Activated naive CD8-positive, alpha-beta T cell treated with anti-CD3 and anti-CD28 coated beads, Interleukin-2, amount 50 U/mL, for 24 hours (primary cell): ENCODE data around the gene ACSM6.

Experiments used
- ATAC-seq: fragments of 150-1000 bp; cut with Tn5 transposase; one replicate; pipeline ENCODE4 v1.10.0; 2021
- DNase-seq: peaks from one replicate; pipeline ENCODE4 v3.0.0; 2021
- H3K27ac Mint-ChIP-seq: one replicate; pipeline ENCODE4 v1.8.0; 2021; ENCODE audit warnings: mild to moderate bottlenecking, mixed read lengths
- H3K27me3 Mint-ChIP-seq: one replicate; pipeline ENCODE4 v1.8.0; 2021; ENCODE audit warnings: mixed read lengths
- H3K36me3 Mint-ChIP-seq: one replicate; pipeline ENCODE4 v1.8.0; 2021; ENCODE audit warnings: low read depth, mixed read lengths
- H3K4me1 Mint-ChIP-seq: one replicate; pipeline ENCODE4 v1.8.0; 2021; ENCODE audit warnings: mixed read lengths
- H3K4me3 Mint-ChIP-seq: one replicate; pipeline ENCODE4 v1.8.0; 2021; ENCODE audit warnings: mild to moderate bottlenecking, moderate library complexity, mixed read lengths
- H3K9me3 Mint-ChIP-seq: one replicate; pipeline ENCODE4 v1.8.0; 2021; ENCODE audit warnings: mixed read lengths

Gene ACSM6

DNA sequence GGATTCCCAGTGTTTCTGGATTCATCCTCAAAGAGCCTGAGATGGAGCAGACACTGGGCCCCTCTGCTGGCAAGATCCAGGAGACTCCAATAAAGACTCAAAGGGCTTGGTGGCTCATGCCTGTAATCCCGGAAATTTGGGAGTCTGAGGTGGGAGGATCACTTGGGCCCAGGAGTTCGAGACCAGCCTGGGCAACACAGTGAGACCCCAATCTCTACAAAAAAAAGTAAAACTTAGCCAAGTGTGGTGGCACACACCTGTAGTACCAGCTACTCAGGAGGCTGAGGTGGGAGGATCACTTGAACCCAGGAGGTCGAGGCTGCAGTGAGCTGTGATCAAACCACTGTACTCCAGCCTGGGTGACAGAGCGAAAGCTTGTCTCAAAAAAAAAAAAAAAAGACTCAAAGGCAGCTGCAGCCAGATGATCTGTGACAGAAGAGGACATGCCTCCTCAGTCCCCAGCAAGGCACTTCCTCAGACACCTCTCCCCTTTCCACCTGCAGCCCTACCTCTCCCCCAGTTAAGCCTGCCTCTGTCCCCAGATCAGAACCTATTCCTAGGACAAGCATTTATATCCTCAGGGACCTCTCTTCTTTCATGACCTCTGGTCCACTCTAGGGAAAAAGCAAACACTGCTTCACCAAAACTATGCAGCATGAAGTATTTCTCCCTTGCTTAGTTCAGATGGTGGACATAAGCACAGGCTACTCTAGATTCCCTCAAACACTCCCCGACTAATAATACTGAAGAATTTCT lies 68.9 kb downstream of the ACSM6 start:
- Mint-ChIP-seq H3K4me1 (peaks cover 6% of the 10 kb centered on the region), H3K4me3 (no peak overlapping the region), H3K9me3 (peaks cover 1% of the 10 kb centered on the region), H3K27ac (no peak overlapping the region), H3K36me3 (no peaks in the 10 kb centered on the region), H3K27me3 (peaks cover under 1% of the 10 kb centered on the region)
- no peak for DNase-seq
- ATAC-seq = no peak

DNA sequence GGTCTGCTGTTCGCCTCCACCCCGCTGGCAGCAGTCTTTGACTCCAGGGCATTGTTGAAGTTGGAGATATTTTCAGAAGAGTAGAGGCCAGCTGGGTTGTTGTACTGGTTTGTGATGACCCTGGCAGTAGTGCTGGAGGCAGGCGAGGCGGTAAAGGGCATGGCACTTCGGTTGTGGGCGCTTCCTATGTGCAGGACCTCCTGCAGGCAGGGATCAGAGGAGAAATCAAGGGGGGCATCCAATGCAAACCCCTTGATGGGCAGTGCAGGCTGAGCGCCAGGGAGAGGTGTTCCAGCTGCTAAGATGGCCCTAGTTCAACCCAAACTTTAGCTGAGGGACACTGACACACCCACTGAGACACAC lies 69.8 kb downstream of the ACSM6 start:
- Mint-ChIP-seq H3K36me3 (no peaks in the 10 kb centered on the region), H3K27me3 (no peaks in the 10 kb centered on the region), H3K4me1 (peaks cover 6% of the 10 kb centered on the region), H3K9me3 (no peaks in the 10 kb centered on the region), H3K27ac (no peak overlapping the region), H3K4me3 (no peak overlapping the region)
- DNase-seq (no peak), ATAC-seq (no peak)

DNA sequence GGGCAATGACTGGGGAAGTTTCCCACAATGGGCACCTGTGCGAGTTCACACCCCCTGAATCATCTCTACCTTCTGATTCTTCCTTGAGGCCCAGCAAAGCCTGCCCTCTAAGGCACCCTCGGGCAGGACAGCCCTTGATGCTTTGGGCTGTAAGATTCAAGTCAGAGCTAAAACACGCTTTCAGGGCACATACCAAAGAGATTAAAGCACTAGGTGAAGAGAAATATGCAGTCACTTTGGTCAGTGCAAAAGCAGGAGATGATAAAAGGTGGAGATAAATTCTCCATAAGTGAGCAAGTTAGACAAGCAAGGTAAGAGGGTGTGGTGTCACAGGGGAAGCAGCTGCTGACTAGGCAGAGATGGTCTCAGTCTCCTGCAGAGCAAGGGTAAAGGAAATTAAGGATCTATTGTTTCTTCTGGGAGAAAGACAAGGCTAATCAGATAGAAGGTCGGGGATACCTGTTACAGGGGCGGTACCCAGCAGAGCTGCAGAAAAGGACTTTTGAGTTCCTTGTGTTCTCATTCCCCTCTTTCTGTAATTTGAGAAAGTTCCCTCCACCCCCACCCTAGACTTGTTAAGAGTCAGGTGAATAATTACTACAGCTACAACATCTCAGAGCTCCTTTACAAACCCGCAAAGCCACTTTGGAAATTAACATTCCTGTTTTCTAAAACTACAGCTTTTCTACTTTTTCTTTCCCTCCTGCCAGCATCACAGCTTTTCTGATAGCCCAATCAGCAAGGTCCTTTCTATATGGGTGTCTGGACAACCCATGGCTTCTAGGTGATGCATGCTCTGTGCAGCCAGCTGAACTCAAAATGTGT lies 70.4 kb downstream of the ACSM6 start:
- Mint-ChIP-seq H3K4me3 (no peak overlapping the region), H3K4me1 (peaks cover 6% of the 10 kb centered on the region), H3K27me3 (no peaks in the 10 kb centered on the region), H3K27ac (no peak overlapping the region), H3K36me3 (no peaks in the 10 kb centered on the region), H3K9me3 (no peaks in the 10 kb centered on the region)
- ATAC-seq = no peak
- no peak for DNase-seq

DNA sequence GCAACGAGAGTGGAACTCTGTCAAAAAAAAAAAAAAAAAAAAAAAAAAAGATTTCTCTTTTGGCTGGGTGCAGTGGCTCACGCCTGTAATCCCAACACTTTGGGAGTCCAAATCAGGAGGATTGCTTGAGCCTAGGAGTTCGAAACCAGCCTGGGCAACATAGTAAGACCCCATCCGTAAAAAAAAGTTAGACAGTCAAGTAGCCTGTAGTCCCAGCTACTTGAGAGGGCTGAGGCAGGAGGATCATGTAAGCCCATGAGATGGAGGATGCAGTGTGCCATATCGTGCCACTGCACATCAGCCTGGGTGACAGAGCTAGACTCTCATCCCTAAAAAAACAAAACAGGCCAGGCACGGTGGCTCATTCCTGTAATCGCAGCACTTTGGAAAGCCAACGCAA lies 71.5 kb downstream of the ACSM6 start:
- ATAC-seq = no peak
- Mint-ChIP-seq H3K27me3 (no peaks in the 10 kb centered on the region), H3K4me1 (peaks cover 6% of the 10 kb centered on the region)

DNA sequence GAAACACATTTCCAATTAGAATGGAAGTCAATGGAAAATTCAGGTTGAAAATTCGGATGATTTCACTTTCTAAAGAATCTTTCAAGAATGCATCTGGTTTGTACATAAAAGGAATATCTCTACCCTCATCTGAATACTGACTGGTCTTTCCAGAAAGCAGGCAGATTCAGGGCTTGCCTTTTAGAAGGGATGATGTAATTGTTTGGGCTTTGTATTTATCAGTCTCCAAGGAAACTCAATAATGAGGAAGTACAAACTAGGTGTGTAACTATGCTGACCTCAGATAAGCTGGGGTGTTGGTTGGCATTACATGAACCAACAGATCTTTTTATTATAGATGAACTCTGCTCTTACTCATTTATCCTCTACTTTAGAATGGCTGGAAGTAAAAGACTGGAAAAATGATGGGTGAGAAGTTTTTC lies 72.6 kb downstream of the ACSM6 start:
- H3K36me3 Mint-ChIP-seq = no peaks in the 10 kb centered on the region
- no peaks in the 10 kb centered on the region for H3K27me3 Mint-ChIP-seq
- H3K4me1 Mint-ChIP-seq = peaks cover 6% of the 10 kb centered on the region
- H3K27ac Mint-ChIP-seq = peak overlapping the region; percentile 27
- peak; percentile 65 for ATAC-seq
- no peaks in the 10 kb centered on the region for H3K9me3 Mint-ChIP-seq
- H3K4me3 Mint-ChIP-seq = no peak overlapping the region
- no peak for DNase-seq

More for the DNA sequence above, 71.5 kb downstream of the ACSM6 start:
- H3K9me3 Mint-ChIP-seq = no peaks in the 10 kb centered on the region
- no peaks in the 10 kb centered on the region for H3K36me3 Mint-ChIP-seq
- no peak overlapping the region for H3K4me3 Mint-ChIP-seq
- H3K27ac Mint-ChIP-seq = no peak overlapping the region
- no peak for DNase-seq

DNA sequence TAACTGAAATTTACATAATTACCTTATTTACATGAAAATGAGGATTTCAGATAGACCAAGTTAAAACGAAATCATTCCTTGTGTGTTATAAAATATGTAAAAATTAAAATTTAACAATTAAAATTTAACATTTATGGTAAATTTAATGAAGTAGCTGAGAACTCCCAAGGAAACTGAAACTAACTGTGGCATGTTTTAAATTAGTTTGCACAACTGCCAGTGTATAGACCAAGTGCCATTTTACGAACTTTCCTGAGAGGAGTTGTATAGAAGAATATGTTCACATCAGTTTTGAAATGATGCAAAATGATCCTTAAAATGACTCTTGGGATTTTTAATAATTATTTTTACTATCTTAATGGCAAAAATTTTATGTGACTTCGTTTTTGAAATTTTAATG lies 73.2 kb downstream of the ACSM6 start:
- Mint-ChIP-seq H3K27ac (no peak overlapping the region), H3K4me3 (no peak overlapping the region), H3K9me3 (no peaks in the 10 kb centered on the region), H3K36me3 (no peaks in the 10 kb centered on the region), H3K4me1 (peaks cover 6% of the 10 kb centered on the region), H3K27me3 (no peaks in the 10 kb centered on the region)
- no peak for DNase-seq
- ATAC-seq = no peak

DNA sequence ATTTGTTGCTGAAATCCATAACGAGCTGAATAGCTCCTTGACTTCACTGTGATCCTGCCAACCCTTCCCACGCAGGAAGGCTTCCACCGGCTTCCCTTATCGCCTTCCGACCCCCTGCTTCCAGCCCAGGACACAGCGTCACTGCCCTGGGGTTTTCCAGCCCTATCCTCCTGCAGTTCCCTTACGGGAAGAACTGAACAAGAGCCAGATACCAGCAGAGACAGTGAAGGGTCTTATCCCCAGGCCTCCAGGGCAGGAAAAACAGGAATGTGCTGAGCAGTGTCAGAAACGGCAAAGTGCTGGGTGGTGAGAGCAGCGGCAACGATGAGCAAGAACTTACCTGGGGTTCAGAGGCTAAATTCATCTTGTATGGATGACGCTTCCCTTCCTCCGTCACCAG lies 74.4 kb downstream of the ACSM6 start:
- H3K27ac Mint-ChIP-seq = no peak overlapping the region
- no peaks in the 10 kb centered on the region for H3K27me3 Mint-ChIP-seq
- no peak overlapping the region for H3K4me3 Mint-ChIP-seq
- peaks cover 6% of the 10 kb centered on the region for H3K4me1 Mint-ChIP-seq
- no peaks in the 10 kb centered on the region for H3K36me3 Mint-ChIP-seq
- no peak for DNase-seq
- H3K9me3 Mint-ChIP-seq = no peaks in the 10 kb centered on the region
- ATAC-seq = no peak

DNA sequence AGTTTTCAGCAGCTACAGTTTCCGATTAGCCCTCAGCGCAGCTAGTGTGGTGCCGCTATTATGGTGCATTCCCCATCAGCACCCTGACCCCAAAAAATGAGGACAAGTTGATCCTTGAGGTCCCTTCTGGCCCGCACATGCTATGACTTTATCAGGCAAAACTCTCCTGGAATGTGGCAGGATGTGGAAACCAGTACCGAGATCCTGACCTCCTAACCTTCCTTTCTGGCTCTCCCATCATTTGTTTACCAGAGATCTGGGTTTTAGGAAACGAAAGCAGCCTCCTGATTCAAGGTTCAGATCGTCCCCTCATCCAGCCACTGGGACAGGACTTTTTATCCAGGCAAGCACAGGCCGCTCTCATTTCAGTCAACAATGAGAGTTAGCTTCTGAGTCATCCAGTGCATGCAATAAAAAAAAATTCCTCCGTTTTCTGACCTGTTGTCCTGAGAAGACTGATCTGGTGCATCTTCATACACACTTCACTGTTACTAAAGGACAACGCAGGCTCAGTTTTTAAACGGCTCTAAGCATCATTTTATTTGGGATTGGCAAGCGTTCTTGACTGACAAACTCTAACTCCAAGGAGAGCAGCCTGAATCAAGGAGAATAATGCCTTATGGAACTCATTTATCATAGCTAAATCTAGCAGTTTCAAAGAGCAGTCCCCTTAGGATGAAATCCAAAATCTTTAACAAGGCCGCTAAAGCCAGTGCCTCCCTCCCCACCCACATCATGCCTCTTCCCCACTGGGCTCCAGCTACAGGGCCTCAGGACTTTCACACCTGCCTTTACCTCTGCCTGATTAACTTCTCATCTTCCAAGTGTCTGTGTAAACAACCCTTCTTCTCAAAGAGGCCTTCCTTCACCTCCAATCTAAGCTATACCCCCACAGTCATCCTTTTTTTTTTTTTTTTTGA lies 79.6 kb downstream of the ACSM6 start:
- Mint-ChIP-seq H3K9me3 (no peaks in the 10 kb centered on the region), H3K4me3 (no peak overlapping the region), H3K36me3 (no peaks in the 10 kb centered on the region), H3K27me3 (no peaks in the 10 kb centered on the region), H3K4me1 (peaks cover 1% of the 10 kb centered on the region), H3K27ac (no peak overlapping the region)
- DNase-seq (no peak), ATAC-seq (no peak)

DNA sequence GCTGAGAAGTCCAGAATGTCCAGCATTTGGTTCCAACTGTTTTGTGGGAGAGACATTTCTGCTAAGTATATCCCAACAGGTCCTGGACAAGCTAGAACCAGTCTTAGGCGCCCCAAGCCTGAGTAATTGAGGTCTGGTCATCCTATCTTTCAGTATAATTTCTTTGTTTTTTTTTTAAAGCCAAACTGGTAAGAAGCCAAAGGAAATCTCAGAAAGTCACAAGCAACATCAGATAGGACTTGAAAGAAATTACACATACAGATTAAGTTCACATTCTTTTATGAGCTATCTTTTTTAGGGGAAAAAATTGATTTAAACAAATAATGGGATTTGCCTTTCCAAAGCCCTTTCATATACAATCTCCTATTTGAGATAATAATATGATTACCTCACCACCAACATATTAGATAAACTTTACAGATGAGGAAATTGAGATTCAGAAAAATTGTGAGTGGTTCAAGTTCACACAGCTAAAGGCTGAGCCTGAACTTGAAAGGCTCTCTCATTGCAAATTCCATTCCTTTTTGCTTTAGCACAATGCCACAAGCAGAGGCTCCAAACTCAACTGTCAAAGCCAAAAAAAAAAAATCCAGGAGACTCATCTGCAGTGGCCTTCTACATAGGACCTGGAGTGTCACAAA lies 81.8 kb downstream of the ACSM6 start:
- H3K9me3 Mint-ChIP-seq = no peaks in the 10 kb centered on the region
- no peak overlapping the region for H3K27ac Mint-ChIP-seq
- peaks cover 1% of the 10 kb centered on the region for H3K4me1 Mint-ChIP-seq
- ATAC-seq = no peak
- H3K27me3 Mint-ChIP-seq = no peaks in the 10 kb centered on the region
- H3K4me3 Mint-ChIP-seq = no peak overlapping the region
- no peaks in the 10 kb centered on the region for H3K36me3 Mint-ChIP-seq
- DNase-seq = no peak

DNA sequence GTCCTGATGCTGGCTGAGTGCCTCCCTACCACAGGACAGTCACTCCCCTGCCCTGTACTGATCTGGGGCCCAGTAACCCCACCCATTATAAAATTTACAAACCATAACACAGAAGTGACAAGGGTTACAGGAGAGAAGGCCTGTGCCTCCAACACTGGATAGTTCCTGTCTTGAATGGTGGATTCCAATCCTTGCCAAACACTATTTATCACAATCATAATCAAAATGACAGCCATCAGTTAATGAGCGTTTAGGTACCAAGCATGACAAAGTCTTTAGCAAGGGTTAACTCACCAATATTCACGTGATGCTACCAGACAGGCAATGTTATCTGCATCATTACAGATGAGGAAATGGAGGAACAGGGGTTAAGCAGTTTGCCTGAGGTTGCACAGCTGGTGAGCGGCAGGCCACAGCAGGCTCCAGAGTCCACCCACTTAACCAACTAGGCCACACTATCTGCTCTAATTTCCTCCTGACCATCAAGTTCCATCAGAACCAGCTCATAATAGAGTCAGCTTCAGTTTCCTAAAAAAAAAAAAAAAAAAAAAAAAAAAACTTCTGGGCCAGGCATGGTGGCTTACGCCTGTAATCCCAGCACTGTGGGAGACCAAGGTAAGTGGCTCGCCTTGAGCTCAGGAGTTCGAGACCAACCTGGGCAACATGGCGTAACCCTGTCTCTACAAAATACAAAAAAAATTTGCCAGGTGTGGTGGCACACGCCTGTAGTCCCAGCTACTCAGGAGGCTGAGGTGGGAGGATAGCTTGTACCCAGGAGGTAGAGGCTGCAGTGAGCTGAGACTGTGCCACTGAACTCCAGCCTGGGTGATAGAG lies 82.5 kb downstream of the ACSM6 start:
- no peak for DNase-seq
- no peaks in the 10 kb centered on the region for H3K9me3 Mint-ChIP-seq
- H3K4me3 Mint-ChIP-seq = no peak overlapping the region
- no peak for ATAC-seq
- no peaks in the 10 kb centered on the region for H3K27me3 Mint-ChIP-seq
- peaks cover 1% of the 10 kb centered on the region for H3K4me1 Mint-ChIP-seq
- no peaks in the 10 kb centered on the region for H3K36me3 Mint-ChIP-seq
- H3K27ac Mint-ChIP-seq = no peak overlapping the region

DNA sequence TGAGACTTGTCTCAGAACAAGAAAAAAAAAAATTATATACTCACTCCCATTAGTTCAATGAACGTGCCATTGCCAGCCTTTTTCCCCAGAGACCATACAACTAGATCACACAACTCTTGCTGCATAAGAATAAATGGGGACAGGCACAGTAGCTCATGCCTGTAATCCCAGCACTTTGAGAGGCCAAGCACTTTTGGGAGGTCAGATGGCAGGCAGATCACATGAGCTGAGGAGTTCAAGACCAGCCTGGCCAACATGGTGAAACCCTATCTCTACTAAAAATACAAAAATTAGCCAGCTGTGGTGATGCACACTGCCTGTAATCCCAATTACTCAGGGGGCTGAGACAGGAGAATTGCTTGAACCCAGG lies 83.1 kb downstream of the ACSM6 start:
- DNase-seq (no peak), ATAC-seq (no peak)
- no peak overlapping the region for H3K27ac Mint-ChIP-seq
- H3K4me3 Mint-ChIP-seq = no peak overlapping the region
- peaks cover 1% of the 10 kb centered on the region for H3K4me1 Mint-ChIP-seq
- H3K9me3 Mint-ChIP-seq = no peaks in the 10 kb centered on the region
- H3K27me3 Mint-ChIP-seq = no peaks in the 10 kb centered on the region
- H3K36me3 Mint-ChIP-seq = no peaks in the 10 kb centered on the region

DNA sequence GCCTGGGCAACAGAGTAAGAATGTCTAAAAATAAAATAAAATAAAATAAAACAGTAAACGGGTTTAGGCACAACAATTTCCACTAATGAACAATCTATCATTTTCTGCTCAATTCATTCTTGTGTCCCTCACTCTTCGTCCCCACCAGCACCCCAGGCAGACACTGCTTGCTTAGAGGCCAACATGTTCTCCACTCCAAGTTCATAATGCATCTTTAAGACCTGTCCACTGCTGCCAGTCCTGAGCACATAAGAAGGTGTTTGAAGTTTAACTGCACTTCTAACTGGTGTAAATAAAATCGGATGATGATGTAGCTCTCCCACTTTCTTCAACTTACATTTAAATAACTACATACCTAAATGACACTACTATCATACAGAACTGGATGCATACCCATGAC lies 83.6 kb downstream of the ACSM6 start:
- Mint-ChIP-seq H3K36me3 (no peaks in the 10 kb centered on the region), H3K9me3 (no peaks in the 10 kb centered on the region), H3K4me3 (no peak overlapping the region), H3K4me1 (peaks cover 1% of the 10 kb centered on the region), H3K27ac (no peak overlapping the region), H3K27me3 (no peaks in the 10 kb centered on the region)
- ATAC-seq = no peak
- DNase-seq = no peak
